ENCODE results near the gene UNCX.
"Not testable (repeated sequence)": the region's sequence is repeated elsewhere in the genome, so short reads cannot be mapped to it uniquely, and the experiment has no call there.

The UNCX gene

GRCh38 chr7:1269336-1269890 lies 36.7 kb downstream of the UNCX start:
- no peaks in the 10 kb centered on the region for H3K4me1 ChIP-seq (ENCODE audit: control insufficient read depth in 2 of 2, insufficient read depth in 2 of 2, low read length in 2 of 2)

GRCh38 chr7:1270181-1270580 lies 37.5 kb downstream of the UNCX start:
- Histone ChIP-seq H3K4me1 (ENCODE audit: control insufficient read depth in 2 of 2, insufficient read depth in 2 of 2, low read length in 2 of 2) (no peaks in the 10 kb centered on the region), H3K27me3 (ENCODE audit: control insufficient read depth in 2 of 2, insufficient read depth in 2 of 2, low read length in 2 of 2) (peaks cover 2 to 14% of the 10 kb centered on the region in 2 donors)

More at GRCh38 chr7:1269336-1269890, 36.7 kb downstream of the UNCX start:
- no peak overlapping the region for H3K27ac ChIP-seq (ENCODE audit: low read depth in 2 of 2, low read length in 2 of 2)
- no peaks in the 10 kb centered on the region for H3K9me3 ChIP-seq (ENCODE audit: control insufficient read depth in 2 of 2, low read length in 2 of 2)
- H3K36me3 ChIP-seq (ENCODE audit: control insufficient read depth in 2 of 2, insufficient read depth in 2 of 2, low read length in 2 of 2): no peaks in the 10 kb centered on the region
- H3K27me3 ChIP-seq (ENCODE audit: control insufficient read depth in 2 of 2, insufficient read depth in 2 of 2, low read length in 2 of 2): peaks cover 2 to 18% of the 10 kb centered on the region in 2 donors
- H3K9ac ChIP-seq (ENCODE audit: low read depth in 1 of 2, low read length in 2 of 2): no peak overlapping the region
- H3K4me3 ChIP-seq (ENCODE audit: low read length in 2 of 2): no peak overlapping the region

GRCh38 chr7:1271046-1271445 lies 38.4 kb downstream of the UNCX start:
- Histone ChIP-seq H3K4me3 (ENCODE audit: low read length in 2 of 2) (no peak overlapping the region), H3K27me3 (ENCODE audit: control insufficient read depth in 2 of 2, insufficient read depth in 2 of 2, low read length in 2 of 2) (peaks cover 2 to 10% of the 10 kb centered on the region in 2 donors), H3K36me3 (ENCODE audit: control insufficient read depth in 2 of 2, insufficient read depth in 2 of 2, low read length in 2 of 2) (no peaks in the 10 kb centered on the region), H3K9me3 (ENCODE audit: control insufficient read depth in 2 of 2, low read length in 2 of 2) (no peaks in the 10 kb centered on the region), H3K9ac (ENCODE audit: low read depth in 1 of 2, low read length in 2 of 2) (no peak overlapping the region), H3K27ac (ENCODE audit: low read depth in 2 of 2, low read length in 2 of 2) (no peak overlapping the region), H3K4me1 (ENCODE audit: control insufficient read depth in 2 of 2, insufficient read depth in 2 of 2, low read length in 2 of 2) (no peaks in the 10 kb centered on the region)

More at GRCh38 chr7:1270181-1270580, 37.5 kb downstream of the UNCX start:
- H3K27ac ChIP-seq (ENCODE audit: low read depth in 2 of 2, low read length in 2 of 2): no peak overlapping the region
- H3K9ac ChIP-seq (ENCODE audit: low read depth in 1 of 2, low read length in 2 of 2): no peak overlapping the region
- no peaks in the 10 kb centered on the region for H3K9me3 ChIP-seq (ENCODE audit: control insufficient read depth in 2 of 2, low read length in 2 of 2)
- H3K36me3 ChIP-seq (ENCODE audit: control insufficient read depth in 2 of 2, insufficient read depth in 2 of 2, low read length in 2 of 2): no peaks in the 10 kb centered on the region
- H3K4me3 ChIP-seq (ENCODE audit: low read length in 2 of 2): no peak overlapping the region

- Histone ChIP-seq H3K27ac (ENCODE audit: low read depth in 2 of 2, low read length in 2 of 2) (no peak overlapping the region), H3K9ac (ENCODE audit: low read depth in 1 of 2, low read length in 2 of 2) (no peak overlapping the region), H3K9me3 (ENCODE audit: control insufficient read depth in 2 of 2, low read length in 2 of 2) (peaks cover 0 to 1% of the 10 kb centered on the region in 2 donors), H3K36me3 (ENCODE audit: control insufficient read depth in 2 of 2, insufficient read depth in 2 of 2, low read length in 2 of 2) (no peaks in the 10 kb centered on the region), H3K27me3 (ENCODE audit: control insufficient read depth in 2 of 2, insufficient read depth in 2 of 2, low read length in 2 of 2) (peaks cover 0 to 5% of the 10 kb centered on the region in 2 donors), H3K4me3 (ENCODE audit: low read length in 2 of 2) (no peak overlapping the region), H3K4me1 (ENCODE audit: control insufficient read depth in 2 of 2, insufficient read depth in 2 of 2, low read length in 2 of 2) (no peaks in the 10 kb centered on the region)
These were observed 39.0 kb downstream of the UNCX start for GRCh38 chr7:1271656-1272055.

- H3K27me3 ChIP-seq (ENCODE audit: control insufficient read depth in 2 of 2, insufficient read depth in 2 of 2, low read length in 2 of 2); H3K27ac ChIP-seq (ENCODE audit: low read depth in 2 of 2, low read length in 2 of 2); H3K4me3 ChIP-seq (ENCODE audit: low read length in 2 of 2); H3K4me1 ChIP-seq (ENCODE audit: control insufficient read depth in 2 of 2, insufficient read depth in 2 of 2, low read length in 2 of 2); H3K9me3 ChIP-seq (ENCODE audit: control insufficient read depth in 2 of 2, low read length in 2 of 2); H3K36me3 ChIP-seq (ENCODE audit: control insufficient read depth in 2 of 2, insufficient read depth in 2 of 2, low read length in 2 of 2); H3K9ac ChIP-seq (ENCODE audit: low read depth in 1 of 2, low read length in 2 of 2): not testable (repeated sequence)
These were observed 39.5 kb downstream of the UNCX start for GRCh38 chr7:1272136-1272535.

GRCh38 chr7:1274121-1274875 lies 41.6 kb downstream of the UNCX start:
- no peak overlapping the region for H3K27ac ChIP-seq (ENCODE audit: low read depth in 2 of 2, low read length in 2 of 2)
- H3K27me3 ChIP-seq (ENCODE audit: control insufficient read depth in 2 of 2, insufficient read depth in 2 of 2, low read length in 2 of 2): peaks cover 0 to 4% of the 10 kb centered on the region in 2 donors
- peaks cover 0 to 2% of the 10 kb centered on the region in 2 donors for H3K9me3 ChIP-seq (ENCODE audit: control insufficient read depth in 2 of 2, low read length in 2 of 2)
- H3K4me3 ChIP-seq (ENCODE audit: low read length in 2 of 2): no peak overlapping the region
- H3K36me3 ChIP-seq (ENCODE audit: control insufficient read depth in 2 of 2, insufficient read depth in 2 of 2, low read length in 2 of 2): no peaks in the 10 kb centered on the region
- no peaks in the 10 kb centered on the region for H3K4me1 ChIP-seq (ENCODE audit: control insufficient read depth in 2 of 2, insufficient read depth in 2 of 2, low read length in 2 of 2)
- no peak overlapping the region for H3K9ac ChIP-seq (ENCODE audit: low read depth in 1 of 2, low read length in 2 of 2)

GRCh38 chr7:1274876-1275375 lies 42.3 kb downstream of the UNCX start:
- Histone ChIP-seq H3K9me3 (ENCODE audit: control insufficient read depth in 2 of 2, low read length in 2 of 2) (peaks cover 0 to 2% of the 10 kb centered on the region in 2 donors), H3K36me3 (ENCODE audit: control insufficient read depth in 2 of 2, insufficient read depth in 2 of 2, low read length in 2 of 2) (no peaks in the 10 kb centered on the region), H3K4me3 (ENCODE audit: low read length in 2 of 2) (no peak overlapping the region), H3K9ac (ENCODE audit: low read depth in 1 of 2, low read length in 2 of 2) (no peak overlapping the region), H3K27me3 (ENCODE audit: control insufficient read depth in 2 of 2, insufficient read depth in 2 of 2, low read length in 2 of 2) (no peaks in the 10 kb centered on the region), H3K4me1 (ENCODE audit: control insufficient read depth in 2 of 2, insufficient read depth in 2 of 2, low read length in 2 of 2) (no peaks in the 10 kb centered on the region), H3K27ac (ENCODE audit: low read depth in 2 of 2, low read length in 2 of 2) (no peak overlapping the region)

- H3K4me1 ChIP-seq (ENCODE audit: control insufficient read depth in 2 of 2, insufficient read depth in 2 of 2, low read length in 2 of 2): no peaks in the 10 kb centered on the region
- H3K27me3 ChIP-seq (ENCODE audit: control insufficient read depth in 2 of 2, insufficient read depth in 2 of 2, low read length in 2 of 2): no peaks in the 10 kb centered on the region
- no peaks in the 10 kb centered on the region for H3K36me3 ChIP-seq (ENCODE audit: control insufficient read depth in 2 of 2, insufficient read depth in 2 of 2, low read length in 2 of 2)
- H3K9me3 ChIP-seq (ENCODE audit: control insufficient read depth in 2 of 2, low read length in 2 of 2): peaks cover 0 to 2% of the 10 kb centered on the region in 2 donors
- H3K27ac ChIP-seq (ENCODE audit: low read depth in 2 of 2, low read length in 2 of 2): no peak overlapping the region
- H3K4me3 ChIP-seq (ENCODE audit: low read length in 2 of 2): no peak overlapping the region
- H3K9ac ChIP-seq (ENCODE audit: low read depth in 1 of 2, low read length in 2 of 2): no peak overlapping the region
These were observed 43.0 kb downstream of the UNCX start for GRCh38 chr7:1275451-1276381.

GRCh38 chr7:1276626-1277175 lies 44.0 kb downstream of the UNCX start:
- Histone ChIP-seq H3K9ac (ENCODE audit: low read depth in 1 of 2, low read length in 2 of 2) (no peak overlapping the region), H3K36me3 (ENCODE audit: control insufficient read depth in 2 of 2, insufficient read depth in 2 of 2, low read length in 2 of 2) (no peaks in the 10 kb centered on the region), H3K4me3 (ENCODE audit: low read length in 2 of 2) (no peak overlapping the region), H3K9me3 (ENCODE audit: control insufficient read depth in 2 of 2, low read length in 2 of 2) (peaks cover 0 to 2% of the 10 kb centered on the region in 2 donors), H3K27ac (ENCODE audit: low read depth in 2 of 2, low read length in 2 of 2) (no peak overlapping the region), H3K4me1 (ENCODE audit: control insufficient read depth in 2 of 2, insufficient read depth in 2 of 2, low read length in 2 of 2) (no peaks in the 10 kb centered on the region), H3K27me3 (ENCODE audit: control insufficient read depth in 2 of 2, insufficient read depth in 2 of 2, low read length in 2 of 2) (no peaks in the 10 kb centered on the region)

Data from mucosa of rectum (tissue), 2 donors.